ENCODE results near the gene BANK1. TPM values are rescaled to one million over a fixed set of nuclear protein-coding genes. Genes with fewer than 3 reads are reported as not detected.

Gene BANK1
- total and polyA plus RNA-seq, 2 of the 8 experiments (the other 6 are each of a cell fraction or from before 2014, with no cell fraction given) = 0.59 to 0.93 TPM

- H3K14ac ChIP-seq (ENCODE audit: insufficient read length) = no peak overlapping the region
- H2BK20ac ChIP-seq (ENCODE audit: low read length) = no peak overlapping the region
- H3K79me1 ChIP-seq (ENCODE audit: low read depth, low read length) = no peaks in the 10 kb centered on the region
- no peaks in the 10 kb centered on the region for H3K36me3 ChIP-seq (ENCODE audit: control insufficient read depth in 2 of 4, insufficient read depth in 4 of 4, low read length in 3 of 4)
- no peak overlapping the region for H2BK120ac ChIP-seq (replicated peaks; ENCODE audit: low read depth, low read length)
- CTCF ChIA-PET (ENCODE audit: partially characterized antibody) = no interaction called here
- H2AK5ac ChIP-seq (ENCODE audit: low read depth, low read length) = no peak overlapping the region
- WGBS, 2 experiments (ENCODE audit: extremely low coverage in 1 of 2, insufficient coverage in 1 of 2, insufficient read length in 1 of 2, insufficient replicate concordance in 2 of 2, low coverage in 1 of 2, low lambda C conversion rate in 2 of 2, missing lambda C conversion rate in 1 of 2) = 86% methylated on average over 3 of the region's 3 CpGs; no CpG with 5 or more reads in 1 of the 2 experiments
- DNase-seq (ENCODE audit: low read depth in 1 of 2, low spot score in 2 of 2) (no peak), FAIRE-seq (no peak)
- no peak overlapping the region for H2BK12ac ChIP-seq (ENCODE audit: low read depth, low read length)
- no peak overlapping the region for H3K4ac ChIP-seq (replicated peaks; ENCODE audit: insufficient read length, low read depth, low read length)
- no peak overlapping the region for H3K9ac ChIP-seq (replicated peaks in 1 of 4; ENCODE audit: extremely low read depth in 1 of 4, low read depth in 3 of 4, low read length in 3 of 4)
- no peak overlapping the region for H4K8ac ChIP-seq (ENCODE audit: extremely low read depth, insufficient read depth, low read length)
- H3K4me3 ChIP-seq (ENCODE audit: extremely low read depth in 1 of 4, insufficient read depth in 2 of 4, low read depth in 3 of 4, low read length in 4 of 4) = no peak overlapping the region
- POLR2A ChIA-PET (ENCODE audit: partially characterized antibody) = no interaction called here
- H4K20me1 ChIP-seq (replicated peaks in 1 of 2; ENCODE audit: control insufficient read depth in 1 of 2, insufficient read depth in 2 of 2, low read length in 2 of 2) = no peaks in the 10 kb centered on the region
- H3K4me1 ChIP-seq (replicated peaks in 1 of 4; ENCODE audit: control insufficient read depth in 3 of 4, insufficient read depth in 4 of 4, low read length in 3 of 4) = peaks cover 0 to 4% (median 0%) of the 10 kb centered on the region in 4 experiments; a peak in 1 of 7 replicates
- no peak overlapping the region for H4K91ac ChIP-seq (replicated peaks; ENCODE audit: insufficient read length, low read length)
- H3K23me2 ChIP-seq (ENCODE audit: low read depth, low read length) = no peaks in the 10 kb centered on the region
- no peak overlapping the region for H3K27ac ChIP-seq (ENCODE audit: low read depth, low read length)
- no peak overlapping the region for H3K23ac ChIP-seq (ENCODE audit: insufficient read length)
- no peak overlapping the region for H3K4me2 ChIP-seq (ENCODE audit: insufficient read depth in 1 of 2, low read depth in 2 of 2, low read length in 2 of 2)
- no peak overlapping the region for H2BK5ac ChIP-seq (ENCODE audit: low read depth, low read length)
- H2BK15ac ChIP-seq (ENCODE audit: low read length) = no peak overlapping the region
- H3K18ac ChIP-seq (ENCODE audit: extremely low read depth, low read length) = no peak overlapping the region
- H2AFZ ChIP-seq (ENCODE audit: low read length) = no peak overlapping the region
- H3K27me3 ChIP-seq (replicated peaks in 1 of 4; ENCODE audit: control insufficient read depth in 3 of 4, extremely low read depth in 1 of 4, insufficient read depth in 3 of 4, low read length in 3 of 4) = no peaks in the 10 kb centered on the region
- no peak overlapping the region for H3K56ac ChIP-seq (replicated peaks; ENCODE audit: insufficient read length, low read depth, low read length)
- no peaks in the 10 kb centered on the region for H3K79me2 ChIP-seq (ENCODE audit: control insufficient read depth in 1 of 2, insufficient read depth in 2 of 2, low read length in 2 of 2)
- no peak overlapping the region for H4K5ac ChIP-seq (ENCODE audit: insufficient read length, low read depth, low read length)
- no peaks in the 10 kb centered on the region for H3K9me3 ChIP-seq (ENCODE audit: insufficient read depth in 2 of 2, low read depth in 1 of 2, low read length in 1 of 2)
- TF ChIP-seq TAF7 (optimal IDR thresholded peaks at IDR 0.05; ENCODE audit: borderline replicate concordance, low read depth, low read length) = no peak
- no peak for TF ChIP-seq BCL11A (IDR thresholded peaks at IDR 0.05; ENCODE audit: low read depth in 2 of 2, low read length in 2 of 2)
- no peak for TF ChIP-seq HDAC6 (IDR thresholded peaks at IDR 0.05; ENCODE audit: low read depth, low read length)
- no peak for TF ChIP-seq SIN3A (conservative IDR thresholded peaks at IDR 0.05 in 1 of 2, IDR thresholded peaks at IDR 0.05 in 1 of 2; ENCODE audit: low read depth in 1 of 2, low read length in 2 of 2)
- no peak for TF ChIP-seq SP2 (IDR thresholded peaks at IDR 0.05; ENCODE audit: low read length)
- TF ChIP-seq POLR2A (IDR thresholded peaks at IDR 0.05; ENCODE audit: control extremely low read depth in 1 of 2, low read depth in 2 of 2, low read length in 2 of 2) = no peak
- TF ChIP-seq GABPA (IDR thresholded peaks at IDR 0.05; ENCODE audit: borderline replicate concordance, insufficient read depth, low read length) = no peak
- no peak for TF ChIP-seq TAF1 (IDR thresholded peaks at IDR 0.05; ENCODE audit: low read depth, low read length)
- TF ChIP-seq CREB1 (IDR thresholded peaks at IDR 0.05) = no peak
- no peak for TF ChIP-seq ATF3 (IDR thresholded peaks at IDR 0.05; ENCODE audit: insufficient read depth, low read depth, low read length)
- no peak for TF ChIP-seq EGR1 (IDR thresholded peaks at IDR 0.05; ENCODE audit: borderline replicate concordance, low read depth, low read length)
- no peak for TF ChIP-seq ATF2 (IDR thresholded peaks at IDR 0.05; ENCODE audit: low read length)
Observed at GRCh38 chr4:101865501-101866062, 75.1 kb downstream of the BANK1 start.
